IPS-20b (cell line): ENCODE measurements around the gene SERPINB11.
"Not testable (repeated sequence)": the region's sequence is repeated elsewhere in the genome, so short reads cannot be mapped to it uniquely, and the experiment has no call there.

Source experiments
- H3K27ac ChIP-seq: one replicate; pipeline ENCODE4 v1.5.1; 2013; ENCODE audit warnings: low read length
- H3K27me3 ChIP-seq: 2 replicates; pipeline ENCODE4 v1.6.1; 2013; ENCODE audit warnings: mild to moderate bottlenecking, low read length, inconsistent platforms; ENCODE audit not compliant: insufficient read depth
- H3K36me3 ChIP-seq: 2 replicates; pipeline ENCODE4 v1.6.1; 2013; ENCODE audit warnings: low read depth, mild to moderate bottlenecking, inconsistent platforms, low read length, moderate library complexity; ENCODE audit not compliant: insufficient read depth
- H3K4me1 ChIP-seq: 2 replicates; pipeline ENCODE4 v1.6.1; 2013; ENCODE audit warnings: mild to moderate bottlenecking, control low read depth, inconsistent platforms, low read length, moderate library complexity; ENCODE audit not compliant: insufficient read depth
- H3K4me3 ChIP-seq: 2 replicates; pipeline ENCODE4 v1.5.1; 2013; ENCODE audit warnings: mild to moderate bottlenecking, low read length, inconsistent platforms
- H3K9ac ChIP-seq: 2 replicates; pipeline ENCODE4 v1.6.1; 2013; ENCODE audit warnings: low read depth, mild to moderate bottlenecking, inconsistent platforms, low read length, moderate library complexity
- H3K9me3 ChIP-seq: 2 replicates; pipeline ENCODE4 v1.6.1; 2013; ENCODE audit warnings: mild to moderate bottlenecking, low read depth, low read length, inconsistent platforms; ENCODE audit not compliant: insufficient read depth

Gene SERPINB11

DNA sequence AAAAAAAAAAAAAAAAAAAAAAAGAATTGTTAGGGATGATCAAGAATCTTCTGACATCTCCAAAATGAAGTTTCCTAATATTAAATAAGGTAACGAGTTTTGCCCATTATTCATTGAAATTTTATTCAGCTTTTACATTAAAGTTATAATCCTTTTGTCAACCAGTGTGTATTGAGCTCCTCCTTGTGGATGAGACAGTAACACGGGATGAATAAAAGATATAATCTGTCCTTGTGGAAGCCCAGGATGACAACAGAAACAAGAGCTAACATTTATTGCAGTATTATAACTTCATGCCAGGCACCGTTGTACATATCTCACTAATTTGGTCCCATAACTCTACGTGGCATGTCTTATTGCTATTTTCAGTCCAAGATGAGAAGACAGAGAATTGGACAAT lies 39.0 kb downstream of the SERPINB11 start:
- Histone ChIP-seq H3K4me1 (no peaks in the 10 kb centered on the region), H3K9ac (no peak overlapping the region), H3K36me3 (no peaks in the 10 kb centered on the region), H3K9me3 (no peaks in the 10 kb centered on the region), H3K4me3 (no peak overlapping the region), H3K27ac (no peak overlapping the region), H3K27me3 (no peaks in the 10 kb centered on the region)

GRCh38 chr18:63747006-63747405 lies 44.2 kb downstream of the SERPINB11 start:
- no peaks in the 10 kb centered on the region for H3K9me3 ChIP-seq
- H3K4me1 ChIP-seq = no peaks in the 10 kb centered on the region

GRCh38 chr18:63749489-63749888 lies 46.7 kb downstream of the SERPINB11 start:
- Histone ChIP-seq H3K27ac (no peak overlapping the region), H3K36me3 (no peaks in the 10 kb centered on the region), H3K4me3 (no peak overlapping the region), H3K9ac (no peak overlapping the region), H3K27me3 (no peaks in the 10 kb centered on the region), H3K4me1 (no peaks in the 10 kb centered on the region), H3K9me3 (no peaks in the 10 kb centered on the region)

More at GRCh38 chr18:63747006-63747405, 44.2 kb downstream of the SERPINB11 start:
- H3K36me3 ChIP-seq = no peaks in the 10 kb centered on the region
- H3K27me3 ChIP-seq = no peaks in the 10 kb centered on the region
- H3K4me3 ChIP-seq = no peak overlapping the region
- H3K9ac ChIP-seq = no peak overlapping the region
- no peak overlapping the region for H3K27ac ChIP-seq

DNA sequence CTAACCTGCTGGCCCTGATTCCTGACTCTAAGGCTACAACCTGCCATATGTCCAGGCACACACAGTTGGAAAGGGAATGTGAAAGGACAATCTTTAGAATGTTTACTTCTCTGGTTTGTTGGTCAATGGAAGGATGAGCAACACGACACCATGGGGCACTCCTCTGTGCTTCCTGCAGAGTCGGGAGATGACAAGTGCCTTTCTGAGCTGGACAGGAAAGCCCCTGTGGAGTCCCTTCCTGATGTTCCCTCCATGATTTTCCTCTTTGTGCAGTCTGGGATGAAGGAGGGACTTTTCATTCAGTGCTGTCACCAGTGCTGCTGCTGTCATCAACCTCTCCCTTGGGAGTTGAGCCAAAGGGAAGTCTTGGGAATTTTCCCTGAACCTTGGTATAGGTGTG lies 49.9 kb downstream of the SERPINB11 start:
- H3K27me3 ChIP-seq = no peaks in the 10 kb centered on the region
- no peaks in the 10 kb centered on the region for H3K36me3 ChIP-seq
- H3K4me3 ChIP-seq = no peak overlapping the region
- H3K4me1 ChIP-seq = no peaks in the 10 kb centered on the region
- no peaks in the 10 kb centered on the region for H3K9me3 ChIP-seq
- H3K27ac ChIP-seq = no peak overlapping the region
- no peak overlapping the region for H3K9ac ChIP-seq

DNA sequence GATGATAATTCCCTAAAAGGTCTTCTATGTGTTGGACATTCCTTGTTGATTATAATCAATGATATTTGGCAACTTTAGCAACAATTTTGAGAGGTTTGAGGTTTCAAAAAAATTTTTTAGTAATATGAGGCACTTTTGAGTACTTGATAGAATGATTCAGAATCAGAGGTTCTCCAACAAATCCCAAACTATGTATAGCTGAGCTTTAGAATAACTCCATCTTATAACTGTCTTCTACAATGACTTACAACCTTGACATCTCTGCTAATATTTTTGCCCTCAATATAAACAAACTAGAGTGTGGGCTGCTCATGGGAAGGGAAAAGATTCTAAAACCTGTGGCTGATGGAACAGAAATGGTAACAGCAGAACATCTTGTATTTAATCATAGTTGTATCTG lies 50.9 kb downstream of the SERPINB11 start:
- Histone ChIP-seq H3K4me1 (no peaks in the 10 kb centered on the region), H3K9ac (no peak overlapping the region), H3K9me3 (peaks cover 2% of the 10 kb centered on the region; the same call in 1 of the 2 replicates), H3K27me3 (no peaks in the 10 kb centered on the region), H3K4me3 (no peak overlapping the region), H3K27ac (no peak overlapping the region), H3K36me3 (no peaks in the 10 kb centered on the region)

DNA sequence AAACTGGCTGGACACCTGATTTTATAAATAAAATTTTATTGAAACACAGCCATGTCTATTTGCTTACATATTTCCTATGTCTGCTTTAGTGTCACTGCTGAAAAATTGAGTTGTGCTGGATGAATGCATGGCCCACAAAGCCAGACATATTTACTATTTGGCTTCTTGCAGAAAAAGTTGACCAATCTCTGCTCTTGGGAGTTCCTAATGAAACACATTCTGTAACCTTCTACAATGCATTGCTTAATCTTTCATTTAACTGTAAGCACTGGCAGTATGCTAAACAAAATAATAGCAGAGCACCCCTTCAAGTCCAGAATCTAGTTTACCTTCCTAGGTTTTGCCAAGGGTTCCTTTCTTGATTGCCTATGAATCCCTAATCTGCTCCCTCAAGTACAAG lies 54.8 kb downstream of the SERPINB11 start:
- peaks cover 20% of the 10 kb centered on the region for H3K9me3 ChIP-seq
- no peaks in the 10 kb centered on the region for H3K36me3 ChIP-seq
- H3K4me3 ChIP-seq = no peak overlapping the region
- H3K27me3 ChIP-seq = no peaks in the 10 kb centered on the region
- H3K27ac ChIP-seq = no peak overlapping the region
- no peaks in the 10 kb centered on the region for H3K4me1 ChIP-seq
- H3K9ac ChIP-seq = no peak overlapping the region

- Histone ChIP-seq H3K4me1 (no peaks in the 10 kb centered on the region), H3K9me3 (peaks cover 20% of the 10 kb centered on the region), H3K9ac (no peak overlapping the region), H3K27ac (no peak overlapping the region), H3K36me3 (no peaks in the 10 kb centered on the region), H3K4me3 (no peak overlapping the region), H3K27me3 (no peaks in the 10 kb centered on the region)
Measured at GRCh38 chr18:63758615-63759240, 56.0 kb downstream of the SERPINB11 start.

- not testable (repeated sequence) for H3K27ac ChIP-seq, H3K9ac ChIP-seq, H3K36me3 ChIP-seq, H3K4me1 ChIP-seq, H3K27me3 ChIP-seq, H3K4me3 ChIP-seq
- peaks cover 20% of the 10 kb centered on the region for H3K9me3 ChIP-seq
Measured at GRCh38 chr18:63759786-63760185, 57.0 kb downstream of the SERPINB11 start.

GRCh38 chr18:63762518-63762917 lies 59.8 kb downstream of the SERPINB11 start:
- no peak overlapping the region for H3K27ac ChIP-seq
- peaks cover 20% of the 10 kb centered on the region for H3K9me3 ChIP-seq
- H3K9ac ChIP-seq = no peak overlapping the region
- no peak overlapping the region for H3K4me3 ChIP-seq
- H3K27me3 ChIP-seq = no peaks in the 10 kb centered on the region
- H3K4me1 ChIP-seq = no peaks in the 10 kb centered on the region
- H3K36me3 ChIP-seq = no peaks in the 10 kb centered on the region

DNA sequence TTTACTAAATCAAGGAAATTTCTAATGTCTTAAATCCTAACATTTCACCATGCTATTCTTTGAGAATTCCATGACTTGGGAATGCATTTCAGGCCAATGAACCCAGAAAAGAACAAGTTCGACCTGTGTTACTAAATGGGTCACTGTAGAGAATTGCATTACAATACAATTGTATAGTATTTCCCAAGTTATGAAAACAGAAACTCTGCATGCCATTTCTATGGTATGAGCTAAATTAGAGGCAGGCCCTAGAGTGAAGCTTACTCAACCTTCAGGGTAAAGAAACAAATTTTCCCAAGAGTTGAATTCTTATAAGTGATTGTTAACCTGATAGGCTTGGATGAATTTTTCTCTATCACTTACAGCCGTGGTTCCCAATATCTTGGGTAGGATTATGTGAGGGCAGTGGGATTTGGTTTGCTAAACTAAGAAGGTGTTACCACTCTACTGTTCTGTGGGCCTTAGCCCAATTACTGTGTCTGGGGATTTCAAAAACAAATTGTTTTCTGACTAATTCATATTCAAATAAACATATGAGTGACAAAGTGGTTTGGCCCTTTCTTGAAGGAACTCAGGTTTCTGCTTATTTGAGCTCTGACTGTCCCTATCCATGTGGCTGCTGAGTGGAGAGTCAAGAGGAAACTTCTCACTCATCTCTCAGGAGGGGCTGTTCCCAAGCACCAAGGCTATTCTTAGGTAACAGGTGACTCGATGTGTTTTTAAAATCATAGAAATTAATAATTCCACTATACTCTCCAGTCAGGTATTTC lies 61.3 kb downstream of the SERPINB11 start:
- Histone ChIP-seq H3K4me1 (no peaks in the 10 kb centered on the region), H3K9ac (no peak overlapping the region), H3K36me3 (no peaks in the 10 kb centered on the region), H3K4me3 (no peak overlapping the region), H3K27me3 (no peaks in the 10 kb centered on the region), H3K9me3 (peaks cover 16% of the 10 kb centered on the region), H3K27ac (no peak overlapping the region)

GRCh38 chr18:63765837-63766236 lies 63.1 kb downstream of the SERPINB11 start:
- H3K27ac ChIP-seq = no peak overlapping the region
- H3K36me3 ChIP-seq = no peaks in the 10 kb centered on the region
- H3K4me3 ChIP-seq = no peak overlapping the region
- H3K27me3 ChIP-seq = no peaks in the 10 kb centered on the region
- H3K9ac ChIP-seq = no peak overlapping the region
- H3K4me1 ChIP-seq = no peaks in the 10 kb centered on the region
- no peaks in the 10 kb centered on the region; the same call in 1 of the 2 replicates for H3K9me3 ChIP-seq
